GM12801 (cell line): ENCODE measurements around the gene CHKA.

Experiments
- CTCF ChIP-seq: IDR thresholded peaks from one replicate; pipeline ENCODE4 v1.5.1; 2011; ENCODE audit warnings: control low read depth; ENCODE audit not compliant: insufficient read length; ENCODE audit errors: extremely low read depth

Gene CHKA

DNA sequence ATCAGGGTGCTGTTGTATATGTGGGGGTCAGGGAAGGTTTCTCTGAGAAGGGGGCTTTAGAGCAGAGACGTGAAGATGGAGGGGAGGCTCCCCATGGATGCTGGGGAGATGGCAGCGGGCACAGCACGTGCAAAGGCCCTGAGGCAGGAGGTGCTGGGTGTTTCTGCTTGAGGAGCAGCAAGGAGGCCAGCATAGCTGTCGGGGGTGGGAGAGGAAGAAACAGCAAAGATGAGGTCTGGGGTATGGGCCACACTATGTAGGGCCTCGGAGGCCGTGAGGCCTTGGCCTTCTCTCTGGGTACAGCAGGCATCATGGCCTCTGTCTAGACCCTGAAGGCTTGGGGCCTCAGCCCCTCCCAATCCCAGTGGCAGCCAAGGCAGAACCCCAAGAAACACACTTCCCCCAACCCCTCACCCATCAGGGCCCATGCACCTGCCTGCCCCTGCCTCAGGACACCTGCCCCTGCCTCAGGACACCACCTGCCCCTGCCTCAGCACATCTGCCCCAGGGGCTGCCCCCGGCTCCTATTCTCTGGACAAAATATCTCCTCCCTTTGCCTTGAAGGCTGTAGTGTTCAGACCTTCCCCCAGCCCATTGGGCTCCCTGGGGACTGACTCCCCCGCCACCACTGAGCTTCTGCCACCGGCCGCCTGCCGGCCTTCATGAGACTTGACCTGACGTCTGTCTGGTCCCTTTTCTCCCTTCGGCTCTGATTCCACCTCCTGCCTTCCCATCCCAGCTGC is 104.9 kb downstream of the CHKA start:
- TF ChIP-seq CTCF, result no peak

DNA sequence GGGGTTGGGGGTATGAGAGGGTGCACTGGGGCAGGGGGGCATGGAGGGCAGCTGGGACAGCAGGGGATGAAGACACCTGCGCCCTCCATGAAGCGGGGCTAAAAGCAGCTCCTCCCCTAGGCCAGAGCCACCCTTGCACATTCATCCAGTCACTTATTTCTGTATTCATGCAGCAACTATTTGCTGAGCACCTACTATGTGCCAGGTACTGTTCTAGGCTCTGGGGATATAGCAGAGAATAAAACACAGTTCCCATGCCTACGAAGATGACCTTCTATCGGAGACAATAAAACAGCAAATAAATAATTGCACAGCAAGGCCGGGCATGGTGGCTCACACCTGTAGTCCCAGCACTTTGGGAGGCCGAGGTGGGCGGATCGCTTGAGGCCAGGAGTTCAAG is 105.7 kb downstream of the CHKA start:
- TF ChIP-seq CTCF, result no peak

DNA sequence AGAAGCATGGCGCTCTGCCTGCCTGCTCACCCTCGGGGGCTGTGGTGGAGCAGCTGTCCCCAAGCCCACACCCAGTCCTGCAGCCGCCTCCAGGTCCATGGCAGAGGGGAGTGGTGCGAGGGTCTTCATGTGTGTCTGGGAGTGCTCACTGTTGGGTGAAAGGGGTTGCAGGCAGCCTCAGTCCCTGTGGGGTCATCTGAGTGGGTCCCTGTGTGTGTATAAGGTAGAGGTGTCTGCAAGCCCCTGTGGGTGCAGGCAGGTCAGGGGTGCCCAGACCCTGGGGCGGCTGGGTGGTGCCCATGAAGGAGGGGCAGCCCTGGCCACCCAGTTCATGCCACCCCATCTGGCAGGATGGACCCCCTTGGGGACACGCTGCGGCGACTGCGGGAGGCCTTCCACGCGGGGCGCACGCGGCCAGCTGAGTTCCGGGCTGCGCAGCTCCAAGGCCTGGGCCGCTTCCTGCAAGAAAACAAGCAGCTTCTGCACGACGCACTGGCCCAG is 106.2 kb downstream of the CHKA start:
- no peak for TF ChIP-seq CTCF

- no peak for TF ChIP-seq CTCF
These were observed 106.8 kb downstream of the CHKA start for GRCh38 chr11:68014157-68014946.

DNA sequence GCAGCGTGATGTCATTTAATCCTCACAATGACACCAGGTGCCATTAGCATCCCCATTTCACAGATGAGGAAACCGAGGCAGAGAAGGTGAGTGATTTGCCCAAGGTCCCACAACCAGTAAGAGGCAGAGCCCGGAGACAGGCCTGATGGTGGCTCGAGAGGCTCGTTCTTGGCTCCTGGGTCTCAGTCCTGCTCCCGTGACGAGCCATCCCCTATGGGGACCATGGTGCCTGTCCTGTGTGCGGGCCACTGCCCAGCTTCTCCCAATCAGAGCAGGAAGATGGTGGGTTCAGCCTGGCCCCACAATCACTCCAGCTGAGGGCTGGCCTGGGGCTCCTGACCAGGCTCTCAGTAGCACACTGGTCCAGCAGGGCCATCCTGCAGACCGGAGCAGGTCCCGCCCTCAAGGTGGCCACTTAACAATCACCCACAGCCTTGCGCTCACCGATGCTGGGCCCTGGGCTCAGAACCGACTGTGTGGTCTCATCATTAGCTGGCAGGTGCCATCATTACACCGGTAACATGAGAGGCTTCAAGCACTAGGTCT is 107.5 kb downstream of the CHKA start:
- TF ChIP-seq CTCF, result no peak

DNA sequence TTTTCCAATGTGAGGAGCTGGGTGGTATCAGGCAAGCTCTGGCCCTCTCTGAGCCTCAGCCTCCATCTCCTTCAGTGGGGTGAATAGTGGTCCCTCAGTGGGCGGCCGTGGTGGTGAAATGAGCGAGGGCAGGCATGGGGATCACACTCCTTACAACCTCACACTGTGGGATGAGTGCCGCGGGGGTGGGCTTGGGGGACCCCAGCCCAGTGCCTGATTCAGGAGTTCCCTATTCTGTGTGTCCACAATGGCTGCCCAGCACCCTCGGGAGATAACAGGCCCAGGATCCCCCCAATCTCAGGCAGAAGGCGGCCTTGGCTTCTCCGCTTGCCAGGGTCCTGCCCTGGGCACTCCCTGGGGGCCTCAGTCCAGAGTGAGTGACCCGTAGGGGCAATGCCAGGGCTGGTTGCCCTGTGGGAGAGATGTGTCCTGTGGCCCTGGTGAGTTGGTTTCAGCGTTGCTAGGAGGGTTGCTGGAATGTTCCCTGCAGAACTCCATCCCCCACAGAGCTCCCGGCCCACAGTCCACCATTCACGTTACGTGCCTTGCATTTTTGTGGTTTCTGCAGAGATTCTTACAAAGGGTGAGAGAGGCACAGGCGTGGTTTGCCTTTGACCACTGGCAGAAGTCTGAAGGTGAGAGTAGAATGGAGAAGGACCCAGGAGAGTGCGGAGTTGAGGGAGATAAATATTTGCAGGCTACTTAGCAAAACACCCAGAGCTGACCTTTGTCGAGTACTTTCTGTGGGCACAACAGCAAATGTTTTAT is 108.2 kb downstream of the CHKA start:
- no peak for TF ChIP-seq CTCF
